GDM1 (cell line): Measurements from ENCODE around the gene APLF.
A peak's percentile ranks its signal among the peaks of the same experiment; 100 is the strongest.

Experiments used
- DNase-seq: peaks from one replicate; lab custom pipeline; 2025; lab: John Stamatoyannopoulos, UW

Gene APLF

DNA sequence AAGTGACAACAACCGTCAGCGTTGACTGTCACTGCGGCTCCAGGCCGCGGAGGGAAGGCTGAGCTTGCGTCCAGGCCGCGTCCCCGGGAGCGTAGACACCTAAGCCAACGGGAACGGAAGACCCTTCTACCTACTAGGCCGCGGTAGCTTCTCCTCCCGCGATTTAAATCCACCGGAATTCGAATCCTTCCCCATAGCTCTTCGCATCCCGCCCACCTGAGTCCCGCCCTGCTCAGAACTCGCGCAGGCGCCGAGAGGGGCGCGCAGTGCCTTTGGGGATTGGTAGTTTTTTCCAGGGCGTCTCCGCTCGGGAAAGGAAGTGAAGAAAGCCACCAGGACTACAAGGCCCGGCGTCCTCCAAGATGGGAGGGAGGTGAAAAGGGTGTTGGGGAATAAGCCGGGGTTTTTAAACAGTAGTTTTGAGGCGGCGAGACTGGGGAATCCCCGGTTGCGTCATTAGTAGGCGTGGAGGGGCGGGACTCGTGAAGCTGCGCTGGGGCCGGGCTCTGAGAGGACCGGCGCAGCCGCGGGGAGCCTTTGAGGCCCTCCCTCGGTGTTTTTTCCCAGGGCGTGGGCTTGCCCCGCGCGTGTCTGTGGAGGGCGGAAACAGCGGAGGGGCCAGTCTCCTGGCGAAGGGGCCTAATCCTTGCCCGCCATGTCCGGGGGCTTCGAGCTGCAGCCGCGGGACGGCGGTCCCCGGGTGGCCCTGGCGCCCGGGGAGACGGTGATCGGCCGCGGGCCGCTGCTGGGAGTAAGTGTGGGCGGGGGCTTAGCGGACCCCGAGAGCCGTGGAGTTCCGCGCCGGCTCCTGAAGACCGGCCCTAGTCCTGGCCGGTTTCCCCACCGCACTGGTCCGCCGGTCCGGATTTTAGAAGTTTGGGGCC is at the start of gene APLF, which contains the start of gene FBXO48:
Gene APLF (plus strand): TSS at position 509 of the 884 bp plus-strand sequence. CDS start 147 bp downstream, at position 656.
Gene FBXO48 (minus strand): TSS at position 218 of the 884 bp plus-strand sequence. CDS start 2,149 bp downstream, outside the sequence.
- DNase-seq: peak; percentile 97

- peak; percentile 31 for DNase-seq
These were observed 49.5 kb upstream of the APLF start for GRCh38 chr2:68417926-68418325.

GRCh38 chr2:68418419-68418818 is 49.0 kb upstream of the APLF start:
- no peak for DNase-seq

GRCh38 chr2:68418855-68419254 is 48.5 kb upstream of the APLF start:
- DNase-seq: no peak

GRCh38 chr2:68420254-68420910 is 47.0 kb upstream of the APLF start:
- DNase-seq: no peak

DNA sequence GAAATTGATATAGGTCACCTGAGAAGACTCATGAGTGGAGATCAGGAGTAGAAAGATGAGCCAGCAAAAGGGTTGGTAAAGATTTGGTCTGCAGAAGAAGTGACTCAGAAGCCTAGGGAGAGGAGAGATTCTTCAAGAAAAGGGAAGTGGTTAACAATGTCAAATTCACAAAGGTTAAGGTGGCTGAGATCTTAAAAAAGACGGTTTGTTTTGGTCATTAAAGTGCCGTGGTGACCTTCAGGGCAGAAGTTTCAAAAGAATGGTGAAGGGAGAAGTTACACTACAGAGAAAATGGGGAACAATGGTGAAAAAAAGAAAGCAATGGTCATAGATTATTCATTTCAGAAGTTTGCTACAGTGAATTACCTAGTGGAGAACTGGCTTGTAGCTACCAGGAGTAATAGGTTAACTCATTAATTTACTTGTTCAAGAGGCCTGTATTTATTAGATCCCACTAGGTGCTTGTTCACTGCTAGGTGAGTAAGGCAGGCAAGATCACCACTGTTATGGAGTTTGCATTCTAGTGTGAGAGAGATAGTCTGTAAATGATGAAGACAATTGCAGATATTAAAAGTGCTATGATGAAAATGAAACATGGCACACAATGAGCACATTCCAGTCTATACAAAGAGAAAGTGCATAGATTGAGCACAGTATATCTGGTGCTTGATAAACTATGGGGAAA is 43.3 kb upstream of the APLF start:
- DNase-seq: peak; percentile 32

DNA sequence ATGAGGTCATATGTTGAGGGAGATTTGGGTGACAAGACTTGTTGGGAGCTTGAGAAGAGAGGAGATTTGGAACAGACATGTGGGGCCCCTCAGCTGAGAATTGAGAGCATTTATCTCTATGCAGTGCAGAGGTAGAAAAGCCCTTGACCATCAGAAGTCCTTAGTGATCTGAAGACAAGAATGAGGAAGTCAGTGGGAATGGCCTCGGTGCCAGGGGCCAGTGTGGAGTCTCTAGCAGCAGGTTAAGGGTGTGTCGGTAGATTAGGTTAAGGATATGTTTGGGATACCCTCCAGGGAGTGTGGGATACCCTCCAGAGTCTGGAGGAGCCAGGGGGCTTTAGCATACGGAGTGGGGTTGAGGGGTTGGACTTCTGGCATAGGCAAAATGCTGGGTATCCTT is 41.9 kb upstream of the APLF start:
- DNase-seq: no peak

DNA sequence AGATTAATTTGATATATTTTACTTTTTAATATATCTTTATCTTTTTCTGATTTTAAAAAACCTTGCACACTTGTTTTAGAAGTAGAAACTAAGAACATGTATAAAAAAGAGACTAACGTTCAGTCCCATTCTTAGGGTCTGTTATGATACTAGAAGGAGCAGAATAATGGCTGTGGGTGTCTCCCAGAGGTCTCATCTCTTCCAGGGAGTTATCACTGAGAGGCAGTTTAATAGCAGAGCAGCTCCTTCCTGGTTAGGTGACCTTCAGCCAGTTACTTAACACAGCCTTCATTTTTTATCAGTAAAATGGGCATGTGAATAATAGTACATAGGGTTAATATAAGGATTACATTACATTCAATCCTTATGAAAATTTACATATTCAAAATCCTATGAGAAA is 40.9 kb upstream of the APLF start:
- no peak for DNase-seq

DNA sequence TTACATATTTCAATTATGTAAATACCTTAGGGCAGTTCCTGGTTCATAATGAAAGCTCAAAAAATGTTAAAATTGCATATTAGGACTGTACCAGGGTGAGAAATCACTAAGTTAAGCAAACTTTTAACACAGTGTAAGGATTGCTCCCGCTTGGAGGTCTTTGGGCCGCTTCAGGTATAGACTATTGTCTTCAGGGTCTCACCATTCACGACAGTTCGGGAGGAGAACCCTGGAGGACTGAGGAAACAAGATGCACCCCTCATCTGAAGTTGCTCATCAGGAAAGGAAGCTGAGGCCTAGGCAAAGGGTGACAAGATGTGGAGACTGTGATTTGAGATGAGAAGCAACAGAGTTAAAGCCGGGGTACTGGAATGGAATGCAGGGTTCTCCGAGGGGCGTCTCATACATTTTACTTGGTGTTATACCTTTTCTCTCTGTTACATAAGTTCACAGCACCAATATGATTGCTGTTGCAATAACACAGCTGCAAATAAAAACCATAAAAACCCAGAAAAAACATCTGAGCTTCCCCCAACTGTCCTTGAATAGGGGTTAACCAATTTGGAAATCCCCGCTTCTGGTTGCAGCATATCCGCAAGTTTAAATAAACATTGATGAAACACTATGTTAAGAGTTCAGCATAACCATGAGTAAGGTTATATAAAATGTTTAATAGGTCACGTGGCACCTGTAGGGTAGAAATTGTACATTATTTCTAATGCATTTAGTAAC is 40.4 kb upstream of the APLF start:
- DNase-seq: no peak

DNA sequence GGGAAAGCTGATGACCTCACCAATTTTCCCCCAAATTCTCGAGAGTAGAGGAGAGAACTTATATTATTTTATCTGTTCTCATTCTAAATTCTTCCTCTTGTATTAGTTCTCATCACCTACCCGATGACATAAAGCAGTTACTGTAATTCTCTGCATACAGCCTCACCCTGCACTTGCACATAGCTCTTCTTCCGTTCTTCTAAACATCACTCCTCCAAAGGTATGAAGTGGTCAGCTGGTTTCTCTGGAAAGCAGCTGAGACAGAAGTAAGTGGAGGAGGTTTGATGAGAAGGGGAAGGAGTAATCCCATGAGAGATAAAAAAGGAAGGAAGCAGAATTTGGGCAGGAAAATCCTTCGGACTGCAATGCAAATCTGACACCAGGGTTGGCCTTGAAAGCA is 39.3 kb upstream of the APLF start:
- DNase-seq: no peak

GRCh38 chr2:68428746-68429145 is 38.6 kb upstream of the APLF start:
- no peak for DNase-seq

DNA sequence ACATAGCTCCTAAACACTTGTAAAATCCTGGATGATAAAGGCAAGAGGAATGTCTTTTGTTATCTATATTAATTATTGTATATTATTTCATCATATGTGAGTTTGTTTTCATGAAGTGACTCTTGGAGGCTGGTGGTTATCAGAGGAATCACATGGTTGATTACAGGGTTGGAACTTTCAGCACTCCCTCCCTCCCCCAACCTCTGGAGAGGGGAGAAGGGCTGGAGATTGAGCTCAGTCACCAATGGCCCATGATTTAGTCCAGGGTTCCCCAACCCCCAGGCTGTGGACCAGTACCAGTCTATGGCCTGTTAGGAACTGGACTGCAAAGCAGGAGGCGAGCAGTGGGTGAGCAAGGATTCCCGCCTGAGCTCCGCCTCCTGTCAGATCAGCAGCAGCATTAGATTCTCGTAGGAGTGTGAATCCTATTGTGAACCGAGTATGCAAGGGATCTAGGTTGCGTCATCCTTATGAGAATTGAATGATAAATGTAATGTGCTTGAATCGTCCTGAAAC is 38.0 kb upstream of the APLF start:
- DNase-seq: no peak

- DNase-seq: no peak
These were observed 35.9 kb upstream of the APLF start for GRCh38 chr2:68431316-68431972.

GRCh38 chr2:68432696-68433658 is 34.4 kb upstream of the APLF start:
- no peak for DNase-seq

- no peak for DNase-seq
These were observed 32.4 kb upstream of the APLF start for GRCh38 chr2:68434981-68435380.

GRCh38 chr2:68435615-68436014 is 31.8 kb upstream of the APLF start:
- DNase-seq: no peak

- no peak for DNase-seq
These were observed 31.1 kb upstream of the APLF start for GRCh38 chr2:68436270-68436669.

DNA sequence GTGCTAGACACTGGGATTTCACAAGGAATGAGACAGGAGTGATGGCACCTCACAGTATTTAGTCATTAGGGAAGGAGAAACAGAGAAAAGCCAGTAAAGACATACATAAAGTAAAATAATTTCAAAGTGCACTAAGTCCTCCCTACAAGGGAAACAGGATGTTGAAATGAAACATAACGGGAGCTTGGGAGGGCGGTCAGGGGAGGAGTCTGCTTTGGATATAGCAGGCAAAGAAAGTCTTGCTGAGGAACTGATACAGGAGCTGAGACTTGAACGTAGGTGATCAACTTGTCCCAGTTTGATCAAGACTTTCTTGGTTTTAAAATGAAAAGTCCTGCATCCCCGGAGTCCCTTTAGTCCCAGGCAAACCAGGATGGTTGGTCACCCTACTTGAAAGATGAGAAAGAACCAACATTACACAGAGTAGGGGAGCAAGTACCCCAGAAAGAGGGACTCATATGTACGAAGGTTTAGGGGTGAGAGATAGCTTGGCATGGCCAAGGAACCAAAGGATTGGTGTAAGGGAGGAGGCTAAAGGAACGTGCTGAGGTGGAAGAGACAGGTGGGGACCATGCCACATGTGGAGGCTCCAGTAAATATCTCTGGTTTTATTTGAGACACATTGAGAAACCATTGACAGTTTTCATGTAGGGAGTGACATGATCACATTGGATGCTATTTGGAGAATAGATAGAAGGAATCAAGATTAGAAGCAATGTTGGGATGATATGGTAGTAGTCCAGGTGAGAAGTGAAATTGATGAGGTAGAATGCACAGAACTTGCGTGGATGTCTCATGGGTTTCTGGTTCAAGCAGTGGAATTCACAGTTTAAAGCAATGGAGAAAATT is 28.7 kb upstream of the APLF start:
- peak; percentile 5 for DNase-seq
